Measurements from ENCODE around the gene HRH4.

- no peak for TF ChIP-seq CTCF (conservative IDR thresholded peaks at IDR 0.05; ENCODE audit: low read length)
- TF ChIP-seq EZH2phosphoT487 (IDR thresholded peaks at IDR 0.05; ENCODE audit: borderline replicate concordance, low read depth, low read length), result no peak
Measured at GRCh38 chr18:24446453-24446852, 14.0 kb upstream of the HRH4 start.

All from OCI-LY7 (cell line).